HUES64 (cell line): ENCODE results near the gene HRCT1.
"Not testable (repeated sequence)": the region's sequence is repeated elsewhere in the genome, so short reads cannot be mapped to it uniquely, and the experiment has no call there.

ENCODE experiments used
- H3K27ac ChIP-seq: 2 replicates; pipeline ENCODE4 v1.7.0; 2013; ENCODE audit warnings: low read depth, low read length, inconsistent platforms
- H3K27me3 ChIP-seq: 2 replicates; pipeline ENCODE4 v1.6.1; 2013; ENCODE audit warnings: mild to moderate bottlenecking, low read length; ENCODE audit not compliant: insufficient read depth
- H3K36me3 ChIP-seq: 2 replicates; pipeline ENCODE4 v1.6.1; 2013; ENCODE audit warnings: mild to moderate bottlenecking, low read length; ENCODE audit not compliant: insufficient read depth
- H3K4me1 ChIP-seq: 2 replicates; pipeline ENCODE4 v1.6.1; 2013; ENCODE audit warnings: mild to moderate bottlenecking, low read length, moderate library complexity; ENCODE audit not compliant: insufficient read depth
- H3K4me3 ChIP-seq: 2 replicates; pipeline ENCODE4 v1.5.1; 2013; ENCODE audit warnings: mild to moderate bottlenecking, low read length, moderate library complexity
- H3K9ac ChIP-seq: 2 replicates; pipeline ENCODE4 v1.6.1; 2013; ENCODE audit warnings: mild to moderate bottlenecking, low read depth, low read length
- H3K9me3 ChIP-seq: 2 replicates; pipeline ENCODE4 v1.6.1; 2013; ENCODE audit warnings: low read depth, low read length; ENCODE audit not compliant: insufficient read depth
- WGBS: fragments of 150-250, 120-280 bp; methylation state at CpG from one replicate; pipeline ENCODE4 v1.1.7; 2013; ENCODE audit warnings: missing lambda C conversion rate; 5-methylcytosine and 5-hydroxymethylcytosine counted together

Gene HRCT1

GRCh38 chr9:35934069-35934468 lies 28.1 kb downstream of the HRCT1 start:
- 92% methylated on average over 6 of the region's 6 CpGs for WGBS
- H3K27ac ChIP-seq = not testable (repeated sequence)

DNA sequence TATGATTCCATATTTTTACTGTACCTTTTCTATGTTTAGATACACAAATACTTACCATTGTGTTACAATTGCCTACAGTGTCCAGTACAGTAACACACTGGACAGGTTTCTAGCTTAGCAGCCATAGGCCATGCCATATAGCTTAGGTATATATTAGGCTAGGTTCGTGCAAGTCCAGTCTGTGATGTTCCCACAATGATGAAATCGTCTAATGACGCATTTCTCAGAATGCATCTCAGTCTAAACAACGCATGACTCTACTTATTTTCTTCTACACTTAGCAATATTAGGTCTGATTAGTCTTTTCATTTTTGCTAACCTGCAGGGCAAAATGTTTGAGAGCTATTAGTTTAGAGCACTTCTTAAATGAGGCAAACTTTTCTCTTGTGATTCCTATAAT lies 29.3 kb downstream of the HRCT1 start:
- H3K27me3 ChIP-seq = peaks cover 13% of the 10 kb centered on the region
- H3K4me1 ChIP-seq = no peaks in the 10 kb centered on the region
- H3K4me3 ChIP-seq = no peak overlapping the region
- H3K9ac ChIP-seq = no peak overlapping the region
- no peaks in the 10 kb centered on the region for H3K9me3 ChIP-seq
- H3K36me3 ChIP-seq = no peaks in the 10 kb centered on the region
- H3K27ac ChIP-seq = no peak overlapping the region
- WGBS = 94% methylated on average over 4 of the region's 4 CpGs

More at GRCh38 chr9:35934069-35934468, 28.1 kb downstream of the HRCT1 start:
- H3K9me3 ChIP-seq, H3K36me3 ChIP-seq, H3K4me1 ChIP-seq, H3K4me3 ChIP-seq, H3K9ac ChIP-seq: not testable (repeated sequence)
- H3K27me3 ChIP-seq = peaks cover 12% of the 10 kb centered on the region

- no peak overlapping the region for H3K9ac ChIP-seq
- 74% methylated on average over 6 of the region's 7 CpGs for WGBS
- peaks cover 19% of the 10 kb centered on the region for H3K27me3 ChIP-seq
- H3K9me3 ChIP-seq = no peaks in the 10 kb centered on the region
- no peak overlapping the region for H3K27ac ChIP-seq
- no peaks in the 10 kb centered on the region for H3K36me3 ChIP-seq
- no peaks in the 10 kb centered on the region for H3K4me1 ChIP-seq
- no peak overlapping the region for H3K4me3 ChIP-seq
Observed at GRCh38 chr9:35935755-35936509, 29.9 kb downstream of the HRCT1 start.

GRCh38 chr9:35937227-35937626 lies 31.2 kb downstream of the HRCT1 start:
- Histone ChIP-seq H3K9me3 (no peaks in the 10 kb centered on the region), H3K36me3 (no peaks in the 10 kb centered on the region), H3K27me3 (peaks cover 29% of the 10 kb centered on the region), H3K27ac (no peak overlapping the region), H3K4me1 (no peaks in the 10 kb centered on the region), H3K9ac (no peak overlapping the region), H3K4me3 (no peak overlapping the region)
- WGBS = 71% methylated on average over 2 of the region's 2 CpGs

- Histone ChIP-seq H3K9me3 (no peaks in the 10 kb centered on the region), H3K4me1 (no peaks in the 10 kb centered on the region), H3K36me3 (no peaks in the 10 kb centered on the region), H3K9ac (no peak overlapping the region), H3K27me3 (peaks cover 44% of the 10 kb centered on the region), H3K27ac (no peak overlapping the region), H3K4me3 (no peak overlapping the region)
- WGBS = 93% methylated on average over 10 of the region's 10 CpGs
Observed at GRCh38 chr9:35938474-35939356, 32.7 kb downstream of the HRCT1 start.

- H3K27ac ChIP-seq = no peak overlapping the region
- 86% methylated on average over 8 of the region's 8 CpGs for WGBS
- H3K4me3 ChIP-seq = no peak overlapping the region
- H3K9ac ChIP-seq = no peak overlapping the region
- H3K4me1 ChIP-seq = no peaks in the 10 kb centered on the region
- H3K27me3 ChIP-seq = peaks cover 55% of the 10 kb centered on the region
- H3K36me3 ChIP-seq = no peaks in the 10 kb centered on the region
- H3K9me3 ChIP-seq = no peaks in the 10 kb centered on the region
Observed at GRCh38 chr9:35939679-35940250, 33.8 kb downstream of the HRCT1 start.

GRCh38 chr9:35940458-35941407 lies 34.7 kb downstream of the HRCT1 start:
- no peaks in the 10 kb centered on the region for H3K4me1 ChIP-seq
- H3K27me3 ChIP-seq = peaks cover 58% of the 10 kb centered on the region
- no peak overlapping the region for H3K27ac ChIP-seq
- no peak overlapping the region for H3K9ac ChIP-seq
- H3K36me3 ChIP-seq = no peaks in the 10 kb centered on the region
- H3K9me3 ChIP-seq = peaks cover 4% of the 10 kb centered on the region
- WGBS = 80% methylated on average over 7 of the region's 7 CpGs
- H3K4me3 ChIP-seq = no peak overlapping the region

DNA sequence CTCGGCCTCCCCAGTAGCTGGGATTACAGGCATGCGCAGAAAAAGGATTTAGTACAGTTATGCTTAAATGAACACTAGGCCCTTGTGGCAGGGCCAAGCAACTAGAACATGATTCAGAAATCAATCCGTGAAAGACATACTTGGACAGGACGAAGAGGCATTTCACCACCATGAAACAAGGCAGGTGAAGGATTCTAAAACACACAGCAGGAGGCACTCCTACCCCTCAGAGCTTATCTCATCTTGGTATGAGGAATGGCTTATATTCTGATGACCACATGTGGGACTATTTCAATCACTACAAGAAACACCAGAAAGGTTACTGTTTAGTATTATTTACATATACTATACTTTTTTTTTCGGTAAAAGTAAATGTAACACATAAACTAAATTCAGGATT lies 36.3 kb downstream of the HRCT1 start:
- Histone ChIP-seq H3K9ac (no peak overlapping the region), H3K27me3 (peaks cover 58% of the 10 kb centered on the region), H3K4me1 (no peaks in the 10 kb centered on the region), H3K4me3 (no peak overlapping the region), H3K36me3 (no peaks in the 10 kb centered on the region), H3K9me3 (peaks cover 4% of the 10 kb centered on the region), H3K27ac (no peak overlapping the region)
- 95% methylated on average over 4 of the region's 5 CpGs for WGBS

GRCh38 chr9:35944173-35944572 lies 38.2 kb downstream of the HRCT1 start:
- no peak overlapping the region for H3K27ac ChIP-seq

GRCh38 chr9:35944841-35945240 lies 38.8 kb downstream of the HRCT1 start:
- Histone ChIP-seq H3K4me1 (no peaks in the 10 kb centered on the region), H3K36me3 (no peaks in the 10 kb centered on the region), H3K9ac (no peak overlapping the region), H3K9me3 (peaks cover 4% of the 10 kb centered on the region), H3K27ac (no peak overlapping the region), H3K27me3 (peaks cover 52% of the 10 kb centered on the region), H3K4me3 (no peak overlapping the region)
- 95% methylated on average over 3 of the region's 3 CpGs for WGBS

More at GRCh38 chr9:35944173-35944572, 38.2 kb downstream of the HRCT1 start:
- 96% methylated on average over 3 of the region's 3 CpGs for WGBS
- Histone ChIP-seq H3K4me3 (no peak overlapping the region), H3K27me3 (peaks cover 54% of the 10 kb centered on the region), H3K36me3 (no peaks in the 10 kb centered on the region), H3K9ac (no peak overlapping the region), H3K9me3 (peaks cover 4% of the 10 kb centered on the region), H3K4me1 (no peaks in the 10 kb centered on the region)
